GM12865 (cell line): ENCODE measurements around the gene C1orf21.

Experiments used
- DNase-seq: peaks from one replicate; pipeline ENCODE4 v3.0.0; 2010; ENCODE audit warnings: low read depth
- H3K4me3 ChIP-seq: 2 replicates; pipeline ENCODE4 v1.5.1; 2011; ENCODE audit warnings: mild to moderate bottlenecking, low read depth, low read length, control low read depth
- TF ChIP-seq, protein P1 (sequence below): IDR thresholded peaks from 2 replicates; pipeline ENCODE4 v1.5.1; 2011; ENCODE audit warnings: low read length, control low read depth, low read depth, inconsistent platforms; ENCODE audit not compliant: insufficient read depth; ENCODE audit errors: missing control alignments

C1orf21 gene

DNA sequence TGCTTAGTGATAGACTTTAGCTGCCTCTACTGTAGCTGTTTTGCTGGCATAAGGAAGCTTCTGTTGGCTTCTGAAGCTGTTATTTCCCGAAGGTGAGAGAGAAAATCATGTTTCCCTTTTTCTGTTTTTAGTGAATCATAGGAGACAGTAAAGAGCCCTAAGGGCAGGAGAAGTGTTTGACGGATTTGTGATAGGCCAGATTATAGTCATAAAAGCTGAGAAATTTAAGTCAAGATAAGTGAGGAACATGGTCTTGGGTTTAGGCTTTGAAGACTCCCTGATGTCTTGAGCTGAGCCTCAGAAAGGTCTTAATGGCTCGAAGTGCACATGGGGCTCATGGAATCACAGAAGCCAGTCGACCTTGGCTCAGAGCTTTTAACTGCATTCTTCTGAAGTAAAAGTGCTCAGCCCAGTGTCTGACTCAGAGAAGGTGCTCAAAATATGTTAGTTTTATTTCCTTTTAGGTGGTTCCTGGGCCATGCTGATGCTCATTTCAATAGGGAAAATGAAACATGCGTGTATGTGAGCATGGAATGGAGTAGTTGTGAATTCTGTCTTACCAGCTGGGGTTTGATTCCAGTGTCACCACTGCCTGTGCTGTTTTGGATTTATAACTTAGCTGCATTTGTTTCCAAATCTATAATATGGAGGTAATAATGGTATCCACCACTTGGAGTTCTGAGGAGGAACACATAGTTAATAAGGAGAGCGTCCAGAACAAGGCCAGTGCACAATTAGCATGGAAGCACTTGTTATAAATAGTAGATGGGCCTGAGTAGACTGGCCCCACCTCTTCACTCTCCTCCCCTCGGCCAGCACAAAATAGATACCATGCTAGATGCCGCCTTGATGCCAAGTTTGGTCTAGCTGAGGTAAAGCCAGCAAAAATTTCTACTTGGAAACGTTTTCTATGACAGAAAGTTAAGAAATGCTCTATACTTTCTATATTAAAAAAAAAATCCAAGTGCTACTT, 99.2 kb downstream of the C1orf21 start:
- TF ChIP-seq, protein P1, sequence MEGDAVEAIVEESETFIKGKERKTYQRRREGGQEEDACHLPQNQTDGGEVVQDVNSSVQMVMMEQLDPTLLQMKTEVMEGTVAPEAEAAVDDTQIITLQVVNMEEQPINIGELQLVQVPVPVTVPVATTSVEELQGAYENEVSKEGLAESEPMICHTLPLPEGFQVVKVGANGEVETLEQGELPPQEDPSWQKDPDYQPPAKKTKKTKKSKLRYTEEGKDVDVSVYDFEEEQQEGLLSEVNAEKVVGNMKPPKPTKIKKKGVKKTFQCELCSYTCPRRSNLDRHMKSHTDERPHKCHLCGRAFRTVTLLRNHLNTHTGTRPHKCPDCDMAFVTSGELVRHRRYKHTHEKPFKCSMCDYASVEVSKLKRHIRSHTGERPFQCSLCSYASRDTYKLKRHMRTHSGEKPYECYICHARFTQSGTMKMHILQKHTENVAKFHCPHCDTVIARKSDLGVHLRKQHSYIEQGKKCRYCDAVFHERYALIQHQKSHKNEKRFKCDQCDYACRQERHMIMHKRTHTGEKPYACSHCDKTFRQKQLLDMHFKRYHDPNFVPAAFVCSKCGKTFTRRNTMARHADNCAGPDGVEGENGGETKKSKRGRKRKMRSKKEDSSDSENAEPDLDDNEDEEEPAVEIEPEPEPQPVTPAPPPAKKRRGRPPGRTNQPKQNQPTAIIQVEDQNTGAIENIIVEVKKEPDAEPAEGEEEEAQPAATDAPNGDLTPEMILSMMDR, result no peak
- no peak overlapping the region for H3K4me3 ChIP-seq
- no peak for DNase-seq

GRCh38 chr1:184486761-184487445, 100.1 kb downstream of the C1orf21 start:
- H3K4me3 ChIP-seq, result no peak overlapping the region
- no peak for DNase-seq
- TF ChIP-seq, protein P1, result no peak

GRCh38 chr1:184487531-184488193, 100.8 kb downstream of the C1orf21 start:
- no peak for DNase-seq
- TF ChIP-seq, protein P1, result no peak
- H3K4me3 ChIP-seq, result no peak overlapping the region

- TF ChIP-seq, protein P1, result no peak
- H3K4me3 ChIP-seq, result no peak overlapping the region
- DNase-seq, result no peak
Measured at GRCh38 chr1:184489908-184490307, 103.1 kb downstream of the C1orf21 start.

GRCh38 chr1:184492536-184492935, 105.7 kb downstream of the C1orf21 start:
- TF ChIP-seq, protein P1, result no peak
- H3K4me3 ChIP-seq, result no peak overlapping the region
- no peak for DNase-seq

DNA sequence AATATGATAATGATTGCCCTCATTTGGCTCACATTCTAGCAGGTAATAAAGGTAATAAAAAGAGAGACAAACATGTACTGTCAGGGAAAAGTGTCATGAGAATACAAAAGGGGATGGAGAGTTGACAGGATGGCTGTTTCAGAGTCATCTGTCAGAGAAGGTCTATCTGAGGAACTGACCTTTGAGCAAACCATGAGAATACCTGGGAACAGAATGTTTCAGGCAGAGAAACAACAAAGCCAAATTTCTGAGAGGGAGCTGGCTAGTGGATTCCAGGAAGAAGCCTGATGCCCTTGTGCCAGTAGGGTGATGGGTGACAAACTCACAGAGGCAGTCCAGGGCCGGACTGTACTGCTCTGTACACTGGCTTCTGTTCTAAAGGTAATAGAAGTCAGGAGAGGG, 107.2 kb downstream of the C1orf21 start:
- no peak overlapping the region for H3K4me3 ChIP-seq
- TF ChIP-seq, protein P1, result no peak
- no peak for DNase-seq
